IMR-90 (cell line): ENCODE results near the gene ZFP36L2. TPM values are rescaled to one million over a fixed set of nuclear protein-coding genes. Genes with fewer than 3 reads are reported as not detected.

Source experiments
- ATAC-seq: fragments of 200-7000 bp; cut with Tn5 transposase; 2 replicates; pipeline ENCODE4 v1.9.1; 2020; ENCODE audit warnings: low read depth, mild to moderate bottlenecking, moderate library complexity
- BruUV-seq: library from RNA; stranded (reverse); fragments of 400-500 nt; replicated peaks from 2 replicates; lab custom pipeline; 2021; lab: Mats Ljungman, UMichigan
- CTCF ChIA-PET: fragments of 300-600 bp; formaldehyde crosslinking; extraction: SDS; loops from one replicate; lab custom pipeline; 2021; ENCODE audit warnings: antibody characterized with exemption; lab: Yijun Ruan, JAX
- POLR2A ChIA-PET: fragments of 300-600 bp; sonication (Branson Sonifier 250); formaldehyde crosslinking; loops from one replicate; lab custom pipeline; 2022; ENCODE audit warnings: antibody characterized with exemption; ENCODE audit not compliant: unreplicated experiment; lab: Charles Lee
- DNase-seq: peaks from one replicate; pipeline ENCODE4 v3.0.0; 2013
- H2AFZ ChIP-seq: replicated peaks from 2 replicates; pipeline ENCODE3; 2013; ENCODE audit warnings: low read length, mild to moderate bottlenecking; ENCODE audit not compliant: poor library complexity
- H2AK5ac ChIP-seq: 2 replicates; pipeline ENCODE4 v1.6.1; 2013; ENCODE audit warnings: low read depth, low read length, inconsistent platforms
- H2AK9ac ChIP-seq: replicated peaks from 2 replicates; pipeline ENCODE3; 2013; ENCODE audit warnings: mild to moderate bottlenecking, low read depth, low read length, moderate library complexity; ENCODE audit not compliant: poor library complexity
- H2BK120ac ChIP-seq: 2 replicates; pipeline ENCODE4 v1.6.1; 2013; ENCODE audit warnings: low read depth, low read length, inconsistent platforms
- H2BK15ac ChIP-seq: 3 replicates; pipeline ENCODE4 v1.6.1; 2013; ENCODE audit warnings: low read depth, low read length, inconsistent platforms
- H2BK20ac ChIP-seq: 2 replicates; pipeline ENCODE4 v1.6.1; 2013; ENCODE audit warnings: low read depth, mild to moderate bottlenecking, inconsistent platforms, low read length, moderate library complexity
- H2BK5ac ChIP-seq: 2 replicates; pipeline ENCODE4 v1.6.1; 2013; ENCODE audit warnings: mild to moderate bottlenecking, low read depth, low read length, inconsistent platforms; ENCODE audit not compliant: poor library complexity, severe bottlenecking
- H3K14ac ChIP-seq: replicated peaks from 2 replicates; pipeline ENCODE4 v1.6.1; 2013; ENCODE audit warnings: low read depth, low read length, inconsistent platforms
- H3K18ac ChIP-seq: 2 replicates; pipeline ENCODE4 v1.6.1; 2013; ENCODE audit warnings: low read depth, low read length, control low read depth
- H3K23ac ChIP-seq: 2 replicates; pipeline ENCODE4 v1.6.1; 2013; ENCODE audit warnings: low read depth, low read length, inconsistent platforms
- H3K27ac ChIP-seq: 2 replicates; pipeline ENCODE4 v1.5.1; 2013; ENCODE audit warnings: mild to moderate bottlenecking, control low read depth, low read length; ENCODE audit not compliant: insufficient read depth
- H3K27me3 ChIP-seq: 2 replicates; pipeline ENCODE4 v1.6.1; 2013; ENCODE audit warnings: low read length; ENCODE audit not compliant: control insufficient read depth, insufficient read depth
- H3K36me3 ChIP-seq: 2 replicates; pipeline ENCODE4 v1.6.1; 2013; ENCODE audit warnings: low read length, mixed read lengths; ENCODE audit not compliant: control insufficient read depth, insufficient read depth
- H3K4ac ChIP-seq: 2 replicates; pipeline ENCODE4 v1.6.1; 2013; ENCODE audit warnings: low read depth, low read length, inconsistent platforms
- H3K4me1 ChIP-seq: 2 replicates; pipeline ENCODE4 v1.6.1; 2013; ENCODE audit warnings: low read length, mixed read lengths; ENCODE audit not compliant: control insufficient read depth, insufficient read depth
- H3K4me2 ChIP-seq: 2 replicates; pipeline ENCODE4 v1.6.1; 2013; ENCODE audit warnings: low read depth, mild to moderate bottlenecking, control low read depth, low read length, moderate library complexity
- H3K4me3 ChIP-seq: 2 replicates; pipeline ENCODE4 v1.5.1; 2013; ENCODE audit warnings: low read depth, mild to moderate bottlenecking, control low read depth, low read length, moderate library complexity; ENCODE audit not compliant: insufficient read depth
- H3K56ac ChIP-seq: 2 replicates; pipeline ENCODE4 v1.6.1; 2013; ENCODE audit warnings: low read length, inconsistent platforms; ENCODE audit not compliant: insufficient read depth; ENCODE audit errors: extremely low read depth
- H3K79me1 ChIP-seq, 2 experiments: 2 replicates each; pipeline ENCODE4 v1.6.1; 2013; ENCODE audit warnings: low read length in 2 of 2, inconsistent platforms in 1 of 2, low read depth in 1 of 2
- H3K9ac ChIP-seq: 2 replicates; pipeline ENCODE4 v1.6.1; 2013; ENCODE audit warnings: low read depth, low read length, control low read depth
- H3K9me1 ChIP-seq: 2 replicates; pipeline ENCODE4 v1.6.1; 2013; ENCODE audit warnings: low read length, inconsistent platforms; ENCODE audit not compliant: insufficient read depth
- H3K9me3 ChIP-seq: 2 replicates; pipeline ENCODE4 v1.6.1; 2013; ENCODE audit warnings: low read length; ENCODE audit not compliant: control insufficient read depth, insufficient read depth
- H4K20me1 ChIP-seq: 2 replicates; pipeline ENCODE4 v1.6.1; 2013; ENCODE audit warnings: low read length, inconsistent platforms; ENCODE audit not compliant: insufficient read depth
- H4K5ac ChIP-seq: 2 replicates; pipeline ENCODE4 v1.6.1; 2013; ENCODE audit warnings: mild to moderate bottlenecking, low read depth, low read length, control low read depth
- H4K8ac ChIP-seq, 2 experiments: 2 replicates each; pipeline ENCODE4 v1.6.1; 2013; ENCODE audit warnings: low read depth in 2 of 2, low read length in 2 of 2, control low read depth in 1 of 2, inconsistent platforms in 1 of 2
- H4K91ac ChIP-seq: 2 replicates; pipeline ENCODE4 v1.6.1; 2013; ENCODE audit warnings: low read depth, low read length, inconsistent platforms; ENCODE audit not compliant: insufficient read depth
- BHLHE40 ChIP-seq: fragments of 150-350 bp; IDR thresholded peaks from 2 replicates; pipeline ENCODE4 v1.6.1; 2016; ENCODE audit warnings: mild to moderate bottlenecking, low read depth, low read length
- RAD21 ChIP-seq: IDR thresholded peaks from 2 replicates; pipeline ENCODE4 v1.6.1; 2012; ENCODE audit warnings: low read length, improper control_type of control experiment
- WGBS, 2 experiments: methylation state at CpG; one replicate each; pipeline versions ENCODE4 v1.1.5 to v1.1.7; 2013; ENCODE audit warnings: missing lambda C conversion rate in 2 of 2; ENCODE audit not compliant: insufficient read length in 1 of 2; ENCODE audit errors: extremely low coverage in 2 of 2; 5-methylcytosine and 5-hydroxymethylcytosine counted together
- dilution Hi-C: fragments of 300-500 bp; cut with HindIII; formaldehyde crosslinking; loops from one replicate; pipeline ENCODE4 v1.14.3; 2018; ENCODE audit warnings: low sequenced_read_pairs; ENCODE audit not compliant: unreplicated experiment
- in situ Hi-C: fragments of 300-500 bp; cut with MboI; formaldehyde crosslinking; loops from 3 replicates; pipeline ENCODE4 v1.14.3; 2019; ENCODE audit warnings: low sequenced_read_pairs, inconsistent platforms, mixed read lengths
- intact Hi-C: fragments of 100-400 bp; cut with micrococcal nuclease; formaldehyde crosslinking; loops from 2 replicates; pipeline ENCODE4 v1.10.0; 2022
- polyA plus RNA-seq, 3 experiments: library from polyadenylated mRNA; depleted of rRNA; stranded (reverse); fragments of >200 nt; gene quantifications; 2 replicates each; pipeline ENCODE4 v1.2.3, GENCODE V29; 2012; ENCODE audit warnings: low replicate concordance in 1 of 3
- total RNA-seq: library from RNA; depleted of rRNA; stranded (reverse); fragments of >200 nt; gene quantifications from 2 replicates; pipeline ENCODE4 v1.2.3, GENCODE V29; 2012
- TF ChIP-seq, protein P1 (sequence below): conservative IDR thresholded peaks from 2 replicates; pipeline ENCODE4 v1.5.1; 2012; ENCODE audit warnings: mild to moderate bottlenecking, low read depth, low read length, improper control_type of control experiment

Gene ZFP36L2
- total and polyA plus RNA-seq, 2 of the 4 experiments (the other 2 are of a cell fraction), result 1.8 to 20.1 TPM

DNA sequence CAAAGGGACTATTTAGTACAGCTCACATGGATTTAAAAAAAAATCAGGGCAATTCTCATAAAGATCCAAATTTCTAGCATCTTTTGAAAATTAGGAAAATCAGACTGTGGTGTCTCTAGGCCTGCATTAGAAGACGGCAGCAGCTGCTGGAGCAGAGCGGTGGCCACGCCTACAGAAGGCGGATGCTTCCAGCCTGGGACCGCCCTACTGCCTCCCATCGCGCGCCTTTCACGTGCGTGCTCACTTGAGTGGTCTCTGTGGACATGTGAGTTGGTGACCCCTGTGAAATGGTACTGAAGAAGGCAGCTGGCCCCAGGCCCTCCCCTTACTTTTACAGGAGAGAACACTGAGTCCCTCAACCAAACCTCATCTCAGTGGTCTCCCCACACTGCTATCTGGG is 15.2 kb upstream of the ZFP36L2 start:
- Histone ChIP-seq H2BK20ac (no peak overlapping the region), H3K4me1 (no peaks in the 10 kb centered on the region), H3K79me1 (no peaks in the 10 kb centered on the region), H4K5ac (no peak overlapping the region), H3K36me3 (no peaks in the 10 kb centered on the region), H2BK120ac (no peak overlapping the region), H3K14ac (no peak overlapping the region), H2BK5ac (no peak overlapping the region), H2AK5ac (no peak overlapping the region), H3K4ac (no peak overlapping the region), H4K8ac (no peak overlapping the region), H4K91ac (no peak overlapping the region), H3K56ac (no peak overlapping the region), H3K9me3 (no peaks in the 10 kb centered on the region), H3K9ac (no peak overlapping the region), H3K27ac (no peak overlapping the region), H3K23ac (no peak overlapping the region), H2AFZ (no peak overlapping the region), H3K27me3 (no peaks in the 10 kb centered on the region), H4K20me1 (no peaks in the 10 kb centered on the region), H3K18ac (no peak overlapping the region), H3K4me2 (no peak overlapping the region), H3K4me3 (no peak overlapping the region), H3K9me1 (no peaks in the 10 kb centered on the region), H2BK15ac (no peak overlapping the region), H2AK9ac (peak overlapping the region; percentile 9)
- intact Hi-C loops (no loop called here), in situ Hi-C loops (no loop called here), dilution Hi-C loops (no loop called here)
- CTCF ChIA-PET, result interaction anchor here (1.4 kb wide), 1 partner anchor 13 kb away, joined by 4 read pairs; no protein-coding TSS in a partner anchor
- TF ChIP-seq BHLHE40 (no peak), RAD21 (no peak)
- TF ChIP-seq, protein P1, sequence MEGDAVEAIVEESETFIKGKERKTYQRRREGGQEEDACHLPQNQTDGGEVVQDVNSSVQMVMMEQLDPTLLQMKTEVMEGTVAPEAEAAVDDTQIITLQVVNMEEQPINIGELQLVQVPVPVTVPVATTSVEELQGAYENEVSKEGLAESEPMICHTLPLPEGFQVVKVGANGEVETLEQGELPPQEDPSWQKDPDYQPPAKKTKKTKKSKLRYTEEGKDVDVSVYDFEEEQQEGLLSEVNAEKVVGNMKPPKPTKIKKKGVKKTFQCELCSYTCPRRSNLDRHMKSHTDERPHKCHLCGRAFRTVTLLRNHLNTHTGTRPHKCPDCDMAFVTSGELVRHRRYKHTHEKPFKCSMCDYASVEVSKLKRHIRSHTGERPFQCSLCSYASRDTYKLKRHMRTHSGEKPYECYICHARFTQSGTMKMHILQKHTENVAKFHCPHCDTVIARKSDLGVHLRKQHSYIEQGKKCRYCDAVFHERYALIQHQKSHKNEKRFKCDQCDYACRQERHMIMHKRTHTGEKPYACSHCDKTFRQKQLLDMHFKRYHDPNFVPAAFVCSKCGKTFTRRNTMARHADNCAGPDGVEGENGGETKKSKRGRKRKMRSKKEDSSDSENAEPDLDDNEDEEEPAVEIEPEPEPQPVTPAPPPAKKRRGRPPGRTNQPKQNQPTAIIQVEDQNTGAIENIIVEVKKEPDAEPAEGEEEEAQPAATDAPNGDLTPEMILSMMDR, result no peak
- DNase-seq (no peak), ATAC-seq (no peak)
- POLR2A ChIA-PET, result no interaction called here
- no TSS peak for BruUV-seq
- 95% methylated on average over 4 of the region's 10 CpGs; no CpG with 5 or more reads in 1 of the 2 experiments for WGBS, 2 experiments
